ENCODE measurements around the gene NHEJ1. TPM values are rescaled to one million over a fixed set of nuclear protein-coding genes. Genes with fewer than 3 reads are reported as not detected.

NHEJ1 gene
- total and polyA plus RNA-seq, 2 of the 13 experiments (the other 11 are each of a cell fraction or from before 2014, with no cell fraction given): 30.0 to 30.7 TPM

- no peak for TF ChIP-seq ZUFSP (CRISPR knock-in tag; IDR thresholded peaks at IDR 0.05; ENCODE audit: borderline replicate concordance)
- peak; percentile 73 for TF ChIP-seq BORCS8-MEF2B (CRISPR knock-in tag; IDR thresholded peaks at IDR 0.05)
- TF ChIP-seq HINFP (CRISPR knock-in tag; IDR thresholded peaks at IDR 0.05; ENCODE audit: low read depth): 0 out of 2 replicates have a peak, but pooled peaks have one; percentile 13
- no peak for TF ChIP-seq RNF219 (CRISPR knock-in tag; IDR thresholded peaks at IDR 0.05)
- no peak for TF ChIP-seq ZNF597 (CRISPR knock-in tag; IDR thresholded peaks at IDR 0.05)
- peak; percentile 85 for TF ChIP-seq ZNF280B (CRISPR knock-in tag; IDR thresholded peaks at IDR 0.05; ENCODE audit: borderline replicate concordance)
- TF ChIP-seq REXO4 (CRISPR knock-in tag; IDR thresholded peaks at IDR 0.05; ENCODE audit: borderline replicate concordance): no peak
- TF ChIP-seq SMYD3 (CRISPR knock-in tag; IDR thresholded peaks at IDR 0.05): no peak
- no peak for TF ChIP-seq ZNF460 (CRISPR knock-in tag; IDR thresholded peaks at IDR 0.05; ENCODE audit: borderline replicate concordance)
- TF ChIP-seq ZNF276 (CRISPR knock-in tag; IDR thresholded peaks at IDR 0.05; ENCODE audit: low read depth): no peak
- TF ChIP-seq ZNF816 (CRISPR knock-in tag; IDR thresholded peaks at IDR 0.05; ENCODE audit: borderline replicate concordance): no peak; the same call in 1 of the 2 replicates
- TF ChIP-seq ZSCAN9 (CRISPR knock-in tag; IDR thresholded peaks at IDR 0.05; ENCODE audit: borderline replicate concordance): peak; percentile 59; the same call in 1 of the 2 replicates
- no peak for TF ChIP-seq ZNF740 (CRISPR knock-in tag; IDR thresholded peaks at IDR 0.05)
- no peak for TF ChIP-seq ZNF780A (CRISPR knock-in tag; IDR thresholded peaks at IDR 0.05)
- TF ChIP-seq NR0B2 (CRISPR knock-in tag; IDR thresholded peaks at IDR 0.05): no peak
- peak; percentile 68; the same call in 1 of the 2 replicates for TF ChIP-seq HOXA3 (CRISPR knock-in tag; IDR thresholded peaks at IDR 0.05)
Measured at GRCh38 chr2:219057709-219058540, 102.7 kb downstream of the NHEJ1 start (continued).

Measured in HepG2 (cell line).